Astrocyte (in vitro differentiated cells and primary cell): Measurements from ENCODE around the gene TFEC. TPM values are rescaled to one million over a fixed set of nuclear protein-coding genes. Genes with fewer than 3 reads are reported as not detected.
"Not testable (repeated sequence)": the region's sequence is repeated elsewhere in the genome, so short reads cannot be mapped to it uniquely, and the experiment has no call there.

Source experiments
- DNase-seq: peaks from one replicate; pipeline ENCODE4 v3.0.0-alpha.2; 2010; ENCODE audit warnings: low read depth
- FAIRE-seq: peaks from 2 replicates; lab custom pipeline; 2011; peaks lifted over from hg19 to GRCh38; lab: Jason Lieb, UNC
- H2AFZ ChIP-seq: 2 replicates; pipeline ENCODE4 v1.6.0; 2012; ENCODE audit warnings: low read depth, low read length, inconsistent platforms
- H3K27ac ChIP-seq: 2 replicates; pipeline ENCODE4 v1.5.1; 2011; ENCODE audit warnings: low read depth, low read length, inconsistent platforms
- H3K27me3 ChIP-seq: 2 replicates; pipeline ENCODE4 v1.6.0; 2011; ENCODE audit warnings: low read length, inconsistent platforms; ENCODE audit not compliant: insufficient read depth
- H3K36me3 ChIP-seq: 2 replicates; pipeline ENCODE4 v1.5.1; 2011; ENCODE audit warnings: low read length, inconsistent platforms; ENCODE audit not compliant: insufficient read depth
- H3K4me1 ChIP-seq: 2 replicates; pipeline ENCODE4 v1.5.1; 2011; ENCODE audit warnings: low read length, inconsistent platforms; ENCODE audit not compliant: insufficient read depth
- H3K4me2 ChIP-seq: 2 replicates; pipeline ENCODE4 v1.6.0; 2012; ENCODE audit warnings: low read length, inconsistent platforms
- H3K4me3 ChIP-seq: 2 replicates; pipeline ENCODE4 v1.5.1; 2011; ENCODE audit warnings: low read depth, mild to moderate bottlenecking, low read length, inconsistent platforms; ENCODE audit not compliant: insufficient read depth
- H3K79me2 ChIP-seq: 2 replicates; pipeline ENCODE4 v1.6.0; 2012; ENCODE audit warnings: mild to moderate bottlenecking, low read length, inconsistent platforms; ENCODE audit not compliant: insufficient read depth
- H3K9ac ChIP-seq: 2 replicates; pipeline ENCODE4 v1.6.0; 2012; ENCODE audit warnings: mild to moderate bottlenecking, low read length, inconsistent platforms
- H3K9me3 ChIP-seq: 2 replicates; pipeline ENCODE4 v1.5.1; 2012; ENCODE audit warnings: low read depth, mild to moderate bottlenecking, low read length, inconsistent platforms; ENCODE audit not compliant: insufficient read depth
- H4K20me1 ChIP-seq: 2 replicates; pipeline ENCODE4 v1.6.0; 2012; ENCODE audit warnings: low read length, inconsistent platforms; ENCODE audit not compliant: insufficient read depth
- H3K27ac Mint-ChIP-seq: one replicate; pipeline ENCODE4 v1.8.0; 2021; ENCODE audit warnings: mild to moderate bottlenecking, mixed read lengths; ENCODE audit not compliant: unreplicated experiment
- H3K27me3 Mint-ChIP-seq: one replicate; pipeline ENCODE4 v1.8.0; 2021; ENCODE audit warnings: low read depth, mixed read lengths; ENCODE audit not compliant: unreplicated experiment
- H3K36me3 Mint-ChIP-seq: one replicate; pipeline ENCODE4 v1.8.0; 2021; ENCODE audit warnings: low read depth, mixed read lengths; ENCODE audit not compliant: unreplicated experiment
- H3K4me1 Mint-ChIP-seq: one replicate; pipeline ENCODE4 v1.8.0; 2021; ENCODE audit warnings: low read depth, mixed read lengths; ENCODE audit not compliant: unreplicated experiment
- H3K4me3 Mint-ChIP-seq: one replicate; pipeline ENCODE4 v1.8.0; 2021; ENCODE audit warnings: mild to moderate bottlenecking, moderate library complexity, mixed read lengths; ENCODE audit not compliant: unreplicated experiment
- H3K9me3 Mint-ChIP-seq: one replicate; pipeline ENCODE4 v1.8.0; 2021; ENCODE audit warnings: mild to moderate bottlenecking, mixed read lengths; ENCODE audit not compliant: unreplicated experiment
- CTCF ChIP-seq: IDR thresholded peaks from 2 replicates; pipeline ENCODE4 v1.5.1; 2011; ENCODE audit warnings: low read depth, mild to moderate bottlenecking, inconsistent platforms, low read length, moderate library complexity; ENCODE audit not compliant: insufficient read depth
- EZH2 ChIP-seq: IDR thresholded peaks from 2 replicates; pipeline ENCODE4 v1.6.1; 2012; ENCODE audit warnings: mild to moderate bottlenecking, low read length, inconsistent platforms; ENCODE audit not compliant: insufficient read depth
- total RNA-seq: library from RNA; stranded (reverse); gene quantifications from 2 replicates; pipeline ENCODE4 v1.2.1, GENCODE V29; 2021

Gene TFEC
- total RNA-seq, 1 donor from 2014 or later, result 1.8 TPM

GRCh38 chr7:116013675-116014074 is 16.9 kb downstream of the TFEC start:
- Histone ChIP-seq H3K27me3 (peaks cover 3% of the 10 kb centered on the region), H3K27ac (no peak overlapping the region), H2AFZ (no peak overlapping the region), H3K9me3 (no peaks in the 10 kb centered on the region), H3K9ac (no peak overlapping the region), H3K4me1 (no peaks in the 10 kb centered on the region), H3K4me3 (no peak overlapping the region), H3K36me3 (no peaks in the 10 kb centered on the region), H3K79me2 (no peaks in the 10 kb centered on the region), H3K4me2 (no peak overlapping the region), H4K20me1 (no peaks in the 10 kb centered on the region)
- Mint-ChIP-seq H3K4me1 (no peaks in the 10 kb centered on the region), H3K9me3 (no peaks in the 10 kb centered on the region), H3K36me3 (no peaks in the 10 kb centered on the region), H3K27me3 (no peaks in the 10 kb centered on the region), H3K27ac (no peak overlapping the region), H3K4me3 (no peak overlapping the region)
- no peak for DNase-seq
- FAIRE-seq, result no peak
- TF ChIP-seq CTCF, result no peak
- TF ChIP-seq EZH2, result no peak

GRCh38 chr7:116011584-116011983 is 19.0 kb downstream of the TFEC start:
- Histone ChIP-seq H3K27ac (no peak overlapping the region), H3K79me2 (no peaks in the 10 kb centered on the region), H2AFZ (no peak overlapping the region), H3K9me3 (no peaks in the 10 kb centered on the region), H4K20me1 (no peaks in the 10 kb centered on the region), H3K4me2 (no peak overlapping the region), H3K27me3 (peaks cover 3% of the 10 kb centered on the region), H3K36me3 (no peaks in the 10 kb centered on the region), H3K9ac (no peak overlapping the region), H3K4me1 (no peaks in the 10 kb centered on the region), H3K4me3 (no peak overlapping the region)
- Mint-ChIP-seq H3K4me3 (no peak overlapping the region), H3K27me3 (no peaks in the 10 kb centered on the region), H3K27ac (no peak overlapping the region), H3K36me3 (no peaks in the 10 kb centered on the region), H3K9me3 (peaks cover 4% of the 10 kb centered on the region), H3K4me1 (no peaks in the 10 kb centered on the region)
- TF ChIP-seq EZH2 (no peak), CTCF (no peak)
- FAIRE-seq, result no peak
- no peak for DNase-seq

- H3K27ac ChIP-seq, H3K4me2 ChIP-seq, H3K4me3 Mint-ChIP-seq, H4K20me1 ChIP-seq, H3K4me3 ChIP-seq, H3K36me3 Mint-ChIP-seq, H3K9me3 ChIP-seq, FAIRE-seq, H3K9me3 Mint-ChIP-seq, H3K4me1 Mint-ChIP-seq, H3K27me3 Mint-ChIP-seq, DNase-seq, H3K79me2 ChIP-seq, H3K27ac Mint-ChIP-seq, H3K4me1 ChIP-seq, H3K36me3 ChIP-seq, H3K9ac ChIP-seq, H2AFZ ChIP-seq, H3K27me3 ChIP-seq: not testable (repeated sequence)
These were observed 25.8 kb downstream of the TFEC start for GRCh38 chr7:116004762-116005161.
